DMS53 treated with DMSO at 0.1 percent for 48 hours (cell line): ENCODE measurements around the gene MAGEB10.
"Not testable (repeated sequence)": the region's sequence is repeated elsewhere in the genome, so short reads cannot be mapped to it uniquely, and the experiment has no call there.

ENCODE experiments used
- DNase-seq: peaks from one replicate; lab custom pipeline; 2025; ENCODE audit not compliant: unreplicated experiment; lab: John Stamatoyannopoulos, UW

The MAGEB10 gene

GRCh38 chrX:27807690-27808089, at the start of gene MAGEB10:
TSS of gene MAGEB10 (plus strand) at chrX:27807990. CDS start at chrX:27821307, 13,317 bp downstream.
- DNase-seq, result no peak

- no peak for DNase-seq
Observed at GRCh38 chrX:27765718-27766117, 42.1 kb upstream of the MAGEB10 start.

GRCh38 chrX:27767387-27767786, 40.4 kb upstream of the MAGEB10 start:
- no peak for DNase-seq

DNA sequence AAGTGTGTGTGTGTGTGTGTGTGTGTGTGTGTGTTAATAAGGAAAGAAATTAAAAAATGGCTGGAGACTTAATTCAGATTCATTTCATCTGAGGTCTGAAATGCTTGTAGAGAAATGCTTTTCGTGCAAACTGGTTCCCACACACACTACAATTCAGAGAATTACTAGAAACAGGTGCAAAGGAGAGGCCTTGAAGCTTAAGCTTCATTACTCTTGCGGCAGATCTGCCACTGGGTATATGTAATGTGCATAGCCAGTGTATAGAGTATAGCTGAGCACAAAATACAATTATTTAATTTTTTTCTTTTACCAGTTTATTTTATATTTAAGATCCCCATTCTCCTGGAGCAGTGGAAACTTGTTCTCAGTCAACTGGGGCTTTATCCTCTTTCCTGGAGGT, 31.8 kb upstream of the MAGEB10 start:
- no peak for DNase-seq

- no peak for DNase-seq
Observed at GRCh38 chrX:27796640-27797257, 11.0 kb upstream of the MAGEB10 start.

DNA sequence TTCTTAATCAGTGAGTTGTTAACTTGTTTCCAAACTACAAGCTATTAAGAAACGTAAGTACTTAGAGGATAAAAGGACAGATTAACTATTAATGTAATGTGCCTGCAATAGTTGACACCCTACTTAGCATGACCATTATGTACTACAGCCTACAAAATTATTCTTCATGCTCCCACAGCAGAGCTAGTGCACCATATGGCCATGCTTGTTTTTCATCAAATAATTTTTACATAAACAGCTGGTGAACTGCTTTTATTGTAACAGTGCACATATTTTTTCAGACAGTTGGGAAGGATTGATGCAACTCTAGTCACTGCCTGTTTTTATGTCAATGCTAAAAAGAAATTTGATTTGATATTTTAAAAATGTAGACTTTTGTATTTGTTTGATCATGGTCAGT, 10.2 kb upstream of the MAGEB10 start:
- no peak for DNase-seq

DNA sequence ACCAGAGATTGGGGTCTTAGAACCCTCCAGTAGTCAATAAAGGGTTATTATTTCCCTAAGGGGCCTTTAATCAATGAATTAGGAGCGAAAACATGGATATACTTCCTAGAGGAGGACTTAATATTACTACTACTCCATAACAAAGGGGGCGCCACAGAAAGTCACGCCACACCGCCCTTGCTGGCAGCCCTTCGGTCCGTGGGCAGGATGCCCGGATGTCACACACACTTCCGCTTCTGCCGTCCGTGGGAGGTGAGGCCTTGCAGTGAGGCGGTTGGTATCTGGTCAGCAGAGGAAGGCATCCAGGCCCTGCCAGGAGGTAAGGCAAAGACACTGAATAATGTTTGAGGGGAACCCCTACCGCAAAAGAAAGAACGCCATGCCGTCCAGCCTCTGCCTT, 436 bp downstream of the MAGEB10 start:
- DNase-seq, result no peak

- not testable (repeated sequence) for DNase-seq
Observed at GRCh38 chrX:27808991-27809859, 1.4 kb downstream of the MAGEB10 start.

DNA sequence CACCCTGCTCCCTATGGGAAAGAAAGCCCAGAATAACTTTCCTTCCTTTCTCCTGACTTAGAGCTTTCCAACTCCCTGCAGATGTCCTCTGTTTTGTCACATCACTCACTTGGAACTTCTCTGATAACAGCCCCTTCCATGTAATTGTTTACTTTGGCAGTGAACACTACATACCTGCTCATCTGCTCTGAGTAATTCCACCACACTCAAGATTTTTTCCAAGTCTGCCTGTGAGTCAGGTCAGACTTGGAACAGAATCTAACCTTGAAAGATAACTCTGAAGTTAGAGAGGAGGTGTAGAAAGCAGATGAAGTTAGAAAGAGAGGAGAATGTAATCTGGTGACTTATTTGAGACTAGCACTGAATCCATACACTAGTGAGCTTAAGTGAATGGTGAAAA, 7.4 kb downstream of the MAGEB10 start:
- DNase-seq, result no peak

DNA sequence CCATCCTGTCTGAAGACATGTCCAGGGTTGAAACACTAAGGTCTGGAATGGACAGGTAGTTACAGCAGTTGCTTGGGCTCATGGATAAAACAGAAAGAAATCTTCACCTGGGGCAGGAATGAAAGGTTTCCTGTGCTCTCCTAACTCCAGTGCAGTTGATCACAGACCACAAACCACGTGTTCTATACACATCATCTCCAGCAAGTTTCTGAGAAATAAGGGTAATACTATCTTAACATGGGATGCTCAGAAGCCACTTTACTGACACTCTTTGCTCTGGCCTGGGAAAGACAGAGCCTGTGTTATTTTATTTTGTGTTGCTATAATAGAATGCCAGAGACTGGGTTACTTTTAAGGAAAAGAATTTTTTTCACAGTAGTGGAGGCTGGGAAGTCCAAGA, 16.0 kb downstream of the MAGEB10 start:
- no peak for DNase-seq

DNA sequence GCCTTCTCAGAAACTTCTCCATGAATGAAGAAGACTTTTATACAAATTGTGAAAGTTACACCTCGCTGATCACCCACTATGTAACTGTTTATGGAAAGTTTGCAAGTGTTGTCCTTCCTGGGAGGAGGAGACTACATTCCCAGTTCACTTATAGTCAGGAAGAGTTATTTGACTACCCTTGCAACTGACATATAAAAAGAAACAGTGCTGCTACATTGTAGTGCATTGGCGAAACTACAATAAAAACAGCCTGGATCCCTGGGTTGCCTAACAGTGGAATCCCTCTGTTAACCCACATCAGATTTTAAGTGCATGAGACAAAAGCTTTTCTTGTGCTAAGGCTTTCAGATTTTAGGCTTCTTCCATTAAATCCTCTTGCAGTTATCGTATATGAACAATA, 30.4 kb downstream of the MAGEB10 start:
- DNase-seq, result no peak

DNA sequence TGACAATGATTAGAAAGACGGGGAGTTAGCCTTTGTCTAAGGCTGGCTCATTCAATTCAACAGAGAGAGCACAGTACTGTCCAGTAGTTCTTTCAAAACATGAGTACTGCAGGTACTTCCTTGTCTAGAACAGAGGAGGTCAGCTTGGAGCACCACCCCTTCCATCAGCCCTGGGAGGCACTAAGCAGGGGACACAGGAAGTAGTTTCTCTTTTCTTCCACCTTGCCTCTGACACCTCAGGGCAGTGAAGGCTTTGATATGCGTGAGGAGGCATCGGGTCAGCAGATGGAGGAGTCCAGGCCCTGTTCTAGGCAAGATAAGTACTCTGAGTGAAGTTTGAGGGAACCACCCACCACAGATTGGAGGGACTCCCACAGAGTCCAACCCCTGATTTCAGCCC, 33.1 kb downstream of the MAGEB10 start:
- DNase-seq, result no peak

- no peak for DNase-seq
Observed at GRCh38 chrX:27842859-27843258, 35.1 kb downstream of the MAGEB10 start.

GRCh38 chrX:27860337-27860736, 52.5 kb downstream of the MAGEB10 start:
- no peak for DNase-seq

GRCh38 chrX:27863809-27864208, 56.0 kb downstream of the MAGEB10 start:
- DNase-seq, result no peak
